Measurements from ENCODE around the gene BCL7B. TPM values are rescaled to one million over a fixed set of nuclear protein-coding genes. Genes with fewer than 3 reads are reported as not detected.
A peak's percentile ranks its signal among the peaks of the same experiment; 100 is the strongest.

BCL7B gene
- total and polyA plus RNA-seq, 10 of the 15 experiments (the other 5 are each of a cell fraction or from before 2014, with no cell fraction given): 10.9 to 61.8 (median 50.2) TPM

- TF ChIP-seq, protein P1, sequence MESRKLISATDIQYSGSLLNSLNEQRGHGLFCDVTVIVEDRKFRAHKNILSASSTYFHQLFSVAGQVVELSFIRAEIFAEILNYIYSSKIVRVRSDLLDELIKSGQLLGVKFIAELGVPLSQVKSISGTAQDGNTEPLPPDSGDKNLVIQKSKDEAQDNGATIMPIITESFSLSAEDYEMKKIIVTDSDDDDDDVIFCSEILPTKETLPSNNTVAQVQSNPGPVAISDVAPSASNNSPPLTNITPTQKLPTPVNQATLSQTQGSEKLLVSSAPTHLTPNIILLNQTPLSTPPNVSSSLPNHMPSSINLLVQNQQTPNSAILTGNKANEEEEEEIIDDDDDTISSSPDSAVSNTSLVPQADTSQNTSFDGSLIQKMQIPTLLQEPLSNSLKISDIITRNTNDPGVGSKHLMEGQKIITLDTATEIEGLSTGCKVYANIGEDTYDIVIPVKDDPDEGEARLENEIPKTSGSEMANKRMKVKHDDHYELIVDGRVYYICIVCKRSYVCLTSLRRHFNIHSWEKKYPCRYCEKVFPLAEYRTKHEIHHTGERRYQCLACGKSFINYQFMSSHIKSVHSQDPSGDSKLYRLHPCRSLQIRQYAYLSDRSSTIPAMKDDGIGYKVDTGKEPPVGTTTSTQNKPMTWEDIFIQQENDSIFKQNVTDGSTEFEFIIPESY (IDR thresholded peaks at IDR 0.05): peak; percentile 82
- peak; percentile 84 for TF ChIP-seq NR2F1 (conservative IDR thresholded peaks at IDR 0.05)
- no peak for TF ChIP-seq BCLAF1 (IDR thresholded peaks at IDR 0.05)
- TF ChIP-seq RAD51 (IDR thresholded peaks at IDR 0.05): no peak
- no peak for TF ChIP-seq SREBF2 (IDR thresholded peaks at IDR 0.05; ENCODE audit: low read length)
- 0 out of 2 replicates have a peak, but pooled peaks have one; percentile 24 for TF ChIP-seq CBFB (IDR thresholded peaks at IDR 0.05; ENCODE audit: low read depth)
- no peak for TF ChIP-seq KDM1A (IDR thresholded peaks at IDR 0.05; ENCODE audit: borderline replicate concordance)
- TF ChIP-seq, protein P2, sequence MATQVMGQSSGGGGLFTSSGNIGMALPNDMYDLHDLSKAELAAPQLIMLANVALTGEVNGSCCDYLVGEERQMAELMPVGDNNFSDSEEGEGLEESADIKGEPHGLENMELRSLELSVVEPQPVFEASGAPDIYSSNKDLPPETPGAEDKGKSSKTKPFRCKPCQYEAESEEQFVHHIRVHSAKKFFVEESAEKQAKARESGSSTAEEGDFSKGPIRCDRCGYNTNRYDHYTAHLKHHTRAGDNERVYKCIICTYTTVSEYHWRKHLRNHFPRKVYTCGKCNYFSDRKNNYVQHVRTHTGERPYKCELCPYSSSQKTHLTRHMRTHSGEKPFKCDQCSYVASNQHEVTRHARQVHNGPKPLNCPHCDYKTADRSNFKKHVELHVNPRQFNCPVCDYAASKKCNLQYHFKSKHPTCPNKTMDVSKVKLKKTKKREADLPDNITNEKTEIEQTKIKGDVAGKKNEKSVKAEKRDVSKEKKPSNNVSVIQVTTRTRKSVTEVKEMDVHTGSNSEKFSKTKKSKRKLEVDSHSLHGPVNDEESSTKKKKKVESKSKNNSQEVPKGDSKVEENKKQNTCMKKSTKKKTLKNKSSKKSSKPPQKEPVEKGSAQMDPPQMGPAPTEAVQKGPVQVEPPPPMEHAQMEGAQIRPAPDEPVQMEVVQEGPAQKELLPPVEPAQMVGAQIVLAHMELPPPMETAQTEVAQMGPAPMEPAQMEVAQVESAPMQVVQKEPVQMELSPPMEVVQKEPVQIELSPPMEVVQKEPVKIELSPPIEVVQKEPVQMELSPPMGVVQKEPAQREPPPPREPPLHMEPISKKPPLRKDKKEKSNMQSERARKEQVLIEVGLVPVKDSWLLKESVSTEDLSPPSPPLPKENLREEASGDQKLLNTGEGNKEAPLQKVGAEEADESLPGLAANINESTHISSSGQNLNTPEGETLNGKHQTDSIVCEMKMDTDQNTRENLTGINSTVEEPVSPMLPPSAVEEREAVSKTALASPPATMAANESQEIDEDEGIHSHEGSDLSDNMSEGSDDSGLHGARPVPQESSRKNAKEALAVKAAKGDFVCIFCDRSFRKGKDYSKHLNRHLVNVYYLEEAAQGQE (IDR thresholded peaks at IDR 0.05; ENCODE audit: low read depth, low read length): no peak
- TF ChIP-seq JUND (IDR thresholded peaks at IDR 0.05; ENCODE audit: low read depth, low read length): no peak
- TF ChIP-seq SRF (IDR thresholded peaks at IDR 0.05; ENCODE audit: low read depth in 2 of 2, low read length in 2 of 2): 0 out of 4 replicates have a peak, but pooled peaks of 1 of the 2 experiments have one; percentile 36
- TF ChIP-seq SPI1 (IDR thresholded peaks at IDR 0.05; ENCODE audit: borderline replicate concordance, insufficient read depth, low read depth, low read length): no peak
- no peak for TF ChIP-seq HDAC6 (IDR thresholded peaks at IDR 0.05; ENCODE audit: unreplicated experiment)
- TF ChIP-seq SIX5 (IDR thresholded peaks at IDR 0.05; ENCODE audit: low read depth, low read length, severe bottlenecking): no peak
- TF ChIP-seq BACH1 (IDR thresholded peaks at IDR 0.05; ENCODE audit: borderline replicate concordance): peak; percentile 55
- TF ChIP-seq, protein P3, sequence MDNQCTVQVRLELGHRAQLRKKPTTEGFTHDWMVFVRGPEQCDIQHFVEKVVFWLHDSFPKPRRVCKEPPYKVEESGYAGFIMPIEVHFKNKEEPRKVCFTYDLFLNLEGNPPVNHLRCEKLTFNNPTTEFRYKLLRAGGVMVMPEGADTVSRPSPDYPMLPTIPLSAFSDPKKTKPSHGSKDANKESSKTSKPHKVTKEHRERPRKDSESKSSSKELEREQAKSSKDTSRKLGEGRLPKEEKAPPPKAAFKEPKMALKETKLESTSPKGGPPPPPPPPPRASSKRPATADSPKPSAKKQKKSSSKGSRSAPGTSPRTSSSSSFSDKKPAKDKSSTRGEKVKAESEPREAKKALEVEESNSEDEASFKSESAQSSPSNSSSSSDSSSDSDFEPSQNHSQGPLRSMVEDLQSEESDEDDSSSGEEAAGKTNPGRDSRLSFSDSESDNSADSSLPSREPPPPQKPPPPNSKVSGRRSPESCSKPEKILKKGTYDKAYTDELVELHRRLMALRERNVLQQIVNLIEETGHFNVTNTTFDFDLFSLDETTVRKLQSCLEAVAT (IDR thresholded peaks at IDR 0.05): peak; percentile 94
- TF ChIP-seq, protein P4, sequence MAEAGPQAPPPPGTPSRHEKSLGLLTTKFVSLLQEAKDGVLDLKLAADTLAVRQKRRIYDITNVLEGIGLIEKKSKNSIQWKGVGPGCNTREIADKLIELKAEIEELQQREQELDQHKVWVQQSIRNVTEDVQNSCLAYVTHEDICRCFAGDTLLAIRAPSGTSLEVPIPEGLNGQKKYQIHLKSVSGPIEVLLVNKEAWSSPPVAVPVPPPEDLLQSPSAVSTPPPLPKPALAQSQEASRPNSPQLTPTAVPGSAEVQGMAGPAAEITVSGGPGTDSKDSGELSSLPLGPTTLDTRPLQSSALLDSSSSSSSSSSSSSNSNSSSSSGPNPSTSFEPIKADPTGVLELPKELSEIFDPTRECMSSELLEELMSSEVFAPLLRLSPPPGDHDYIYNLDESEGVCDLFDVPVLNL (IDR thresholded peaks at IDR 0.05; ENCODE audit: low read depth, low read length): no peak
- no peak for TF ChIP-seq ZNF217 (IDR thresholded peaks at IDR 0.05)
- TF ChIP-seq SMAD1 (IDR thresholded peaks at IDR 0.05; ENCODE audit: low read depth, partially characterized antibody): no peak
These were observed at the start of gene BCL7B (continued) for GRCh38 chr7:73557397-73558257.
